ENCODE measurements around the gene MOB2. TPM values are rescaled to one million over a fixed set of nuclear protein-coding genes. Genes with fewer than 3 reads are reported as not detected.
A peak's percentile ranks its signal among the peaks of the same experiment; 100 is the strongest.

The MOB2 gene
- total and polyA plus RNA-seq, 8 donors = 13.7 to 30.4 (median 18.2) TPM

GRCh38 chr11:1476940-1477736 lies 9.4 kb downstream of the MOB2 start:
- Histone ChIP-seq H3K36me3 (peaks cover 0 to 5% (median 0%) of the 10 kb centered on the region in 3 donors), H3K9me3 (no peaks in the 10 kb centered on the region), H3K4me1 (no peaks in the 10 kb centered on the region), H3K4me3 (no peak overlapping the region), H3K27ac (no peak overlapping the region), H3K27me3 (no peaks in the 10 kb centered on the region)
- ATAC-seq (no peak), DNase-seq (no peak), FAIRE-seq (no peak)
- intact Hi-C loops (cut with DNase I) = no loop called here
- TF ChIP-seq, protein P1, sequence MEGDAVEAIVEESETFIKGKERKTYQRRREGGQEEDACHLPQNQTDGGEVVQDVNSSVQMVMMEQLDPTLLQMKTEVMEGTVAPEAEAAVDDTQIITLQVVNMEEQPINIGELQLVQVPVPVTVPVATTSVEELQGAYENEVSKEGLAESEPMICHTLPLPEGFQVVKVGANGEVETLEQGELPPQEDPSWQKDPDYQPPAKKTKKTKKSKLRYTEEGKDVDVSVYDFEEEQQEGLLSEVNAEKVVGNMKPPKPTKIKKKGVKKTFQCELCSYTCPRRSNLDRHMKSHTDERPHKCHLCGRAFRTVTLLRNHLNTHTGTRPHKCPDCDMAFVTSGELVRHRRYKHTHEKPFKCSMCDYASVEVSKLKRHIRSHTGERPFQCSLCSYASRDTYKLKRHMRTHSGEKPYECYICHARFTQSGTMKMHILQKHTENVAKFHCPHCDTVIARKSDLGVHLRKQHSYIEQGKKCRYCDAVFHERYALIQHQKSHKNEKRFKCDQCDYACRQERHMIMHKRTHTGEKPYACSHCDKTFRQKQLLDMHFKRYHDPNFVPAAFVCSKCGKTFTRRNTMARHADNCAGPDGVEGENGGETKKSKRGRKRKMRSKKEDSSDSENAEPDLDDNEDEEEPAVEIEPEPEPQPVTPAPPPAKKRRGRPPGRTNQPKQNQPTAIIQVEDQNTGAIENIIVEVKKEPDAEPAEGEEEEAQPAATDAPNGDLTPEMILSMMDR (IDR thresholded peaks at IDR 0.05) = no peak
- WGBS, 2 donors = 90 to 93% methylated on average over 20 of the region's 20 CpGs

GRCh38 chr11:1475841-1476240 lies 10.7 kb downstream of the MOB2 start:
- TF ChIP-seq, protein P1 (IDR thresholded peaks at IDR 0.05) = no peak
- no peak for ATAC-seq
- Histone ChIP-seq H3K27me3 (no peaks in the 10 kb centered on the region), H3K4me3 (no peak overlapping the region), H3K9me3 (no peaks in the 10 kb centered on the region), H3K27ac (no peak overlapping the region), H3K36me3 (peaks cover 0 to 7% (median 5%) of the 10 kb centered on the region in 3 donors), H3K4me1 (no peaks in the 10 kb centered on the region)
- no peak for FAIRE-seq
- DNase-seq = no peak
- intact Hi-C loops (cut with DNase I) = no loop called here
- 93 to 94% methylated on average over 12 of the region's 12 CpGs for WGBS, 2 donors

DNA sequence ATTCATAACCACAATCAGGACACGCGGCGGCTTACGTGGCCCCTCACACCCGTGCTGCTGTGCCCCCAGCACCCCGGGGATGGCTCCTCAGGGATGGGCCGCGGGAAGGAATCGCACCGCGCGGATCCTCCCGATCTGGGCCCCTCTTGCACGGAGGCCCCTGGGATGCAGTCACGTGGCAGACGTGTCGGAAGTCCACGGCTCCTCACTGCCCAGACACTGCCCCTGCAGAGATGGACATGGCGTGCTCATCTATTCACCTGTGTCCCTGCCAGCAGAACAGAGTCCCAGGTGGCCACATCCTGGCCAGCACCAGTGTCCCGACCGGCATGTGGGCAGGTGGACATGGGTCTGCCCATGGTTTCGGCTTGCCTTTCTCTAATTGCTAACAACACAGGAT lies 12.8 kb downstream of the MOB2 start:
- 96% methylated on average over 22 of the region's 22 CpGs for WGBS, 2 donors
- Histone ChIP-seq H3K36me3 (peaks cover 0 to 16% (median 5%) of the 10 kb centered on the region in 3 donors), H3K9me3 (no peaks in the 10 kb centered on the region), H3K27me3 (no peaks in the 10 kb centered on the region), H3K4me3 (no peak overlapping the region), H3K27ac (no peak overlapping the region), H3K4me1 (no peaks in the 10 kb centered on the region)
- FAIRE-seq (no peak), ATAC-seq (no peak), DNase-seq (peak in 2 of 6 donors; percentile 19 to 43)
- intact Hi-C loops (cut with DNase I) = no loop called here
- TF ChIP-seq, protein P1 (IDR thresholded peaks at IDR 0.05) = no peak

GRCh38 chr11:1473011-1473628 lies 13.5 kb downstream of the MOB2 start:
- no peak overlapping the region for H3K27ac ChIP-seq
- H3K9me3 ChIP-seq = no peaks in the 10 kb centered on the region
- WGBS, 2 donors = 91 to 96% methylated on average over 12 of the region's 12 CpGs
- no peak overlapping the region for H3K4me3 ChIP-seq
- intact Hi-C loops (cut with DNase I) = no loop called here
- ATAC-seq = no peak
- H3K36me3 ChIP-seq = peaks cover 0 to 16% (median 5%) of the 10 kb centered on the region in 3 donors
- TF ChIP-seq, protein P1 (IDR thresholded peaks at IDR 0.05) = no peak
- FAIRE-seq = no peak
- peak in 1 of 6 donors; percentile 11 for DNase-seq
- H3K27me3 ChIP-seq = no peaks in the 10 kb centered on the region
- H3K4me1 ChIP-seq = no peaks in the 10 kb centered on the region

Data from pancreas (tissue), 10 donors.